Stimulated activated naive B cell treated with anti-CD40 and anti-IgM and Interleukin-4, amounts not matched to agents 10 μg/mL and 1 μg/mL and 100 μg/mL, for 72 hours (primary cell): ENCODE measurements around the gene CNKSR2.

Experiments used
- ATAC-seq, 2 donors: fragments of 150-1000 bp; cut with Tn5 transposase; replicated peaks; 2 replicates each; pipeline ENCODE4 v1.10.0; 2021; ENCODE audit warnings: moderate library complexity in 1 of 2
- DNase-seq: peaks from one replicate; pipeline ENCODE4 v3.0.0; 2021
- H3K27ac Mint-ChIP-seq: one replicate; pipeline ENCODE4 v1.8.0; 2022; ENCODE audit warnings: mild to moderate bottlenecking, mixed read lengths
- H3K27me3 Mint-ChIP-seq, 2 donors: one replicate each; pipeline ENCODE4 v1.8.0; 2022; ENCODE audit warnings: mixed read lengths in 2 of 2
- H3K36me3 Mint-ChIP-seq, 2 donors: one replicate each; pipeline ENCODE4 v1.8.0; 2022; ENCODE audit warnings: mixed read lengths in 2 of 2, mild to moderate bottlenecking in 1 of 2
- H3K4me1 Mint-ChIP-seq, 2 donors: one replicate each; pipeline ENCODE4 v1.8.0; 2022; ENCODE audit warnings: mixed read lengths in 2 of 2, mild to moderate bottlenecking in 1 of 2
- H3K4me3 Mint-ChIP-seq, 2 donors: one replicate each; pipeline ENCODE4 v1.8.0; 2022; ENCODE audit warnings: mild to moderate bottlenecking in 2 of 2, mixed read lengths in 2 of 2, moderate library complexity in 1 of 2
- H3K9me3 Mint-ChIP-seq, 2 donors: one replicate each; pipeline ENCODE4 v1.8.0; 2022; ENCODE audit warnings: mixed read lengths in 2 of 2, mild to moderate bottlenecking in 1 of 2

CNKSR2 gene

DNA sequence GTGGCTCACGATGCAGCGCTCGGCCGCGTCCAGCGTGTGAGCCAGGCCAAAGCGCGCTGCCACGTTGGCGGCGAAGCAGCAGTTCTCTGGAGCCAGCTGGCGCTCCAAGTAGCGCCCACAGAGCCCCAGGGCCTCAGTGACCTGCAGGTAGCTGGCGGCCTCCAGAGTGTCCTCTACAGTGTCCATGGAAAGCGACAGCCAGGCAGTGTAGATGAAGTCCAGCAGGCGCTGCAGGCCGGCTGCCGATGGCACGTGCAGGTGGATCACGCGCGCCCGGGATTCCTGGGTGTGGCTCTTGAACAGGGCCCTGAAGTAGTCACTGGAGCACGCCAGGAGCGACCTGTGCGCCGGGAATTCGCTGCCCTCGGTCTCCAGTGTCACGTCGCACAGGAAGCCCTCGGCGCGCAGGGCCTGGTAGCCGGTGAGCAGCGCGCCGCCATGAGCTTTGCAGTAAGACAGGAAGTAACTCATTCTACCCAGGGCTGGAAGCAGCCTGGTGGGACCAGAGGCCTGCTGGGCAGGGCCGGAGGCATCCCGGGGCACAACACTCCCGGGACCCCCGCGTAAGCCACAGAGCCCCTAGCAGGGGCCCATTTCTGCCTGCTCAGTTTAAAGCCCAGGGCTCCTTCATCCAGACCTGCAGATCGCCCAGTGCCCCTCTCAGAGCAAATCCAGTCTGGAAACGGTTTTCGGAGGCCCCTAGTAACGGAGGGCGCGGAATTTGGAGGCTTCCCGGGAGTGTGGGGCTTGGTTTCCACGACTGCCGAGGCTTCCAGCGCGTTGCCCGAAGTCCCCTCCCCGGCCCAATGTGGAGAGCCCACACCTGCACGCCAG is 283.3 kb downstream of the CNKSR2 start:
- H3K9me3 Mint-ChIP-seq = peaks cover 0 to 3% of the 10 kb centered on the region in 2 donors
- peaks cover 7 to 11% of the 10 kb centered on the region in 2 donors for H3K4me1 Mint-ChIP-seq
- H3K27ac Mint-ChIP-seq = peak overlapping the region; percentile 67
- DNase-seq (no peak), ATAC-seq (no peak)
- peak overlapping the region; percentile 52 to 68 for H3K4me3 Mint-ChIP-seq
- peaks cover 3 to 4% of the 10 kb centered on the region in 2 donors for H3K36me3 Mint-ChIP-seq
- peaks cover 17 to 30% of the 10 kb centered on the region in 2 donors for H3K27me3 Mint-ChIP-seq

DNA sequence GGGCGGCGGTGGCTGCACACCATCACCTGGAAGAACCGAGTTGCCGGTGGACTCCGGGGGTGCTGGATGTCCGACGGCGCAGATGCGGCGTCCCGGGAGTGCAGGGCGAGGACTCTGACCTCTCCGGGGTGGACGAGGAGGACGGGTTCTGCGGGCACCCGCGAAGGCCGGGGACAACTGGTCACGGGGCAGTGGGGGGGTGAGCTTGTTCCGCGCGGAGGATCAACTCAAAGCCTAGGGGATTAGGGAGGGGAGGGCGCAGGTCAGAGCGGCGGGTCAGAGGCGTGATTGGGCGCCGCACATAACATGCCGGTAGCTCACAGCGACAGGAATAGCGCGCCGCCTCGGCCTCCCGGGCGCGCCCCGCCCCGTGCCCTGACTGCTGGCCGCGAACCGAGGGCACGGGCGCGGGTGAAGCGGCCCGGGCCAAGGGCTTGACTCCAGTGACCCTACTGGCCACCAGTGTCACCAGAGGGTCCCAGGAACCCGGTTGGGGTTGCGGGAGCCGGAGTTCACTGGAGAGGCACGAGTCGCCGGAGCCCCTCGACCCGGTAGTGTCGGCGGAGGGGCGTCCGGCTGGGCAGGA is 284.0 kb downstream of the CNKSR2 start, which contains the start of gene KLHL34:
TSS of gene KLHL34 (minus strand) at position 179 of the 586 bp plus-strand sequence. CDS start 542 bp downstream, outside the sequence.
- Mint-ChIP-seq H3K9me3 (peaks cover 0 to 3% of the 10 kb centered on the region in 2 donors), H3K27ac (peak within 1 kb of the TSS; percentile 67), H3K27me3 (peaks cover 20 to 30% of the 10 kb centered on the region in 2 donors), H3K4me3 (peak within 1 kb of the TSS; percentile 52 to 68), H3K36me3 (peaks cover 3 to 4% of the 10 kb centered on the region in 2 donors), H3K4me1 (peaks cover 7 to 11% of the 10 kb centered on the region in 2 donors)
- ATAC-seq (no peak), DNase-seq (no peak)

DNA sequence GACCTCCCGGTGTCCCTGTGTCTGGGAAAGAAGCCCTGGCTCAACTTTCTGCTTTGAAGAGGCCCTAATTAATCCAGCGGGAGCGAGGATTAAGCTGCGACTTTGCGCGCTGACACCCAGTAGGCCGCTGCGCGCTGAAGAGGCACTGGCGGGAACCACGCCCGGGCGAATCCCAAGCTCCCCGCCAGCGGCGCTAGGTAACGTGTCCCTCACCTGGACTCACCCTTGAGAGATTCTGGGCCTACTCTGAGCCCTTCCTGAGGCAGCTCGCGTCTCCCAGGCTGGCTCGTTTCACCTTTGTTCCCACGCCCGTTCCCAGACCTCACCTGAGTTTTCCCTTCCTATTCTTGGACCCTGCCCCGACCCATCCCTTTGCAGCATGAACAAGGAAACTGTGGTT is 284.5 kb downstream of the CNKSR2 start:
- Mint-ChIP-seq H3K4me1 (peaks cover 7 to 11% of the 10 kb centered on the region in 2 donors), H3K9me3 (peaks cover 0 to 3% of the 10 kb centered on the region in 2 donors), H3K27ac (no peak overlapping the region), H3K36me3 (peaks cover 3 to 4% of the 10 kb centered on the region in 2 donors), H3K27me3 (peaks cover 20 to 32% of the 10 kb centered on the region in 2 donors), H3K4me3 (peak overlapping the region; percentile 39 to 47)
- ATAC-seq = no peak
- no peak for DNase-seq

DNA sequence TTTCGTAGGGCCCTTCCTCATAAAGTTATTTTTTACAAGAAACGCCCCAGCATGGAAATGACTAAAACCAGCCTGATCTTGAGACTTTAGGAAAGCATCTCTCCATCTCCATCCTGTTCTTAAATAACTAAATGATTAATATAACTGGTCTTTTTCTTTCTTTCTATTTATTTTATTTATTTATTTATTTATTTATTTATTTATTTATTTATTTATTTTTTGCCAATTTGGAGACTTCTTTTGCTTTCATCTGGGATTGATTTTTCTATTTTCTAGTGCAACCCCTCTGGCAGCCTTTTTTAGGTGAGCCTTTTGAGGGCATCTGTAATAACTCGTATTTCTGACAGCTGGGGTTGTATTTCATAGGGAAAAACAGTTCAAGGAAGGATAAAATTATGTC is 285.1 kb downstream of the CNKSR2 start:
- Mint-ChIP-seq H3K4me1 (peaks cover 7 to 11% of the 10 kb centered on the region in 2 donors), H3K36me3 (peaks cover 3 to 4% of the 10 kb centered on the region in 2 donors), H3K27ac (no peak overlapping the region), H3K27me3 (peaks cover 20 to 36% of the 10 kb centered on the region in 2 donors), H3K9me3 (peaks cover 0 to 3% of the 10 kb centered on the region in 2 donors), H3K4me3 (no peak overlapping the region)
- ATAC-seq (no peak), DNase-seq (no peak)

DNA sequence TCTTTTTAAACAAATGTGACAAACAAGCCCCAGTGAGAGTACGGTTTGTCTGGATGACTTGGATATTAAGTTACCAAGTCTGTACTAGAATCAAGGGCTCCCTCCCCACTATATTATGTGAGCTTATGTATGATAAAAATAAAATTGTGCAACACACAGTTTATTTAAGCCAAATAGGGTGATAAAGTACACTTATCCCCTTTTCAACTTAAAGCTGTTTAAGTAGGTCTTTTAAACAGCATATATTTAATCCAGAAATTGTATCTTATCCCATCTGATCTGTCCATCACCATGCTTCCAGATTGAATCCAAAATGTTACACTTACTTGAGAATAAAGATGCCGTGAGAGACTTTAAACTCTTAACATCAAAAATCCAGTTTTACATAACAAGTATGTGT is 285.9 kb downstream of the CNKSR2 start:
- Mint-ChIP-seq H3K4me3 (no peak overlapping the region), H3K9me3 (peaks cover 0 to 3% of the 10 kb centered on the region in 2 donors), H3K4me1 (peaks cover 7 to 11% of the 10 kb centered on the region in 2 donors), H3K36me3 (peaks cover 3 to 4% of the 10 kb centered on the region in 2 donors), H3K27ac (no peak overlapping the region), H3K27me3 (peaks cover 24 to 43% of the 10 kb centered on the region in 2 donors)
- no peak for DNase-seq
- ATAC-seq = no peak

DNA sequence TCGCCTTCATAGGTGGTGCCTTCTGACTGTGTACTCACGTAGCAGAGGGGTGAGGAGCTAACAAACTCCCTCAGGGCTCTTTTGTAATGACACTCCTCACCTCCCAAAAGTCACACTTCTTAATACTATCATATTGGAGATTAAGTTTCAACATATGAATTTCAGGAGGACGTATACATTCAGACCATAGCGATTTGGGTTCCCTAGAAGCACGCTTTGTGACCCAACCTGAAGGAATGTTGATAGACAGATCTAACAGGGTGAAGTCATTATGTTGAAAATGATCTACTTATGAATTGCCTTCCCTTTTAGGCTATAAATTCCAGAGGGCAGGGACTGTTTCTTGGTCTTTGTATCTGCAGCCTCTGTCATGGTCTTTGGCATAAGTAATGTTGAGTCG is 287.1 kb downstream of the CNKSR2 start:
- Mint-ChIP-seq H3K27ac (no peak overlapping the region), H3K4me3 (no peak overlapping the region), H3K36me3 (no peaks in the 10 kb centered on the region), H3K27me3 (peaks cover 28 to 43% of the 10 kb centered on the region in 2 donors), H3K4me1 (peaks cover 2 to 3% of the 10 kb centered on the region in 2 donors), H3K9me3 (peaks cover 0 to 3% of the 10 kb centered on the region in 2 donors)
- no peak for DNase-seq
- ATAC-seq = no peak

DNA sequence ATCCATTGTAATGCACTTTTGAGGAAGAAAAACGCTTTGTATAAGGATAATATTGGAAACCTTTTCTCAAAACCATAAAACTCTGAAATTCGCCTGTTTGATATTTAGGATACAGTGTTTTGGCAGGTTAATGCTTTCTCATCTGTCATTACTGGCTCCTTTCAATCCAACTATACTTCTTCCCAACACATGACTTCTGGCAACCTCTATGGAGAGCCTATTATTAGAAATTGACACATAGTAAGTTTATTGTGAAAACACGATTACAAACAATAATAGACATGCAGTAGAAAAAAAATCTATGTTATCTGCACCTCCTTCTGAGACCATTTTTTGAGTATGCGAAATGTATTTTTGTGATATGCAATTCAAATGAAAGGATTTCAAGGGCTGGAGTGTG is 288.5 kb downstream of the CNKSR2 start:
- H3K4me3 Mint-ChIP-seq = no peak overlapping the region
- H3K9me3 Mint-ChIP-seq = no peaks in the 10 kb centered on the region
- DNase-seq = no peak
- no peak overlapping the region for H3K27ac Mint-ChIP-seq
- H3K27me3 Mint-ChIP-seq = peaks cover 24 to 38% of the 10 kb centered on the region in 2 donors
- H3K36me3 Mint-ChIP-seq = no peaks in the 10 kb centered on the region
- ATAC-seq = no peak
- H3K4me1 Mint-ChIP-seq = no peaks in the 10 kb centered on the region

DNA sequence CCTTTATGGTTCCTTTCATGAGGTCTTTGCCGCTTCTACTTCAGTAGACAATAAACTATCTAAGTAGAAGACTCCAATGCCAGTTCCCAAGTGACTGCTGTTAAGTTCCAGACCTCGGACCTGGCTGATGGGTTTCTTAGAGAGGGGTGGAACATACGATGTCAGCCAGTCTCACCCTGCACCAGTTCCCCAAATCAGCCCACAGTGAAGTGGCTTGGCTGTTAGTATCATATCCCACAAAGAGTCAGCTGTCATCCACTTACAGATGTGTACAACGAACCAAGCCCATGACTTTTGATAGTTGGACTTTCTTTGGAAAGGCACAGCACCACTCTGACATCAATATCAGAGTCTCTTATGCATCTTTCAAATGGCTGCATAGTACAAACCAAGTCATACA is 292.0 kb downstream of the CNKSR2 start:
- Mint-ChIP-seq H3K27me3 (peaks cover 18 to 38% of the 10 kb centered on the region in 2 donors), H3K9me3 (peaks cover 0 to 5% of the 10 kb centered on the region in 2 donors), H3K4me1 (no peaks in the 10 kb centered on the region), H3K4me3 (no peak overlapping the region), H3K27ac (no peak overlapping the region), H3K36me3 (no peaks in the 10 kb centered on the region)
- DNase-seq = no peak
- ATAC-seq = no peak

DNA sequence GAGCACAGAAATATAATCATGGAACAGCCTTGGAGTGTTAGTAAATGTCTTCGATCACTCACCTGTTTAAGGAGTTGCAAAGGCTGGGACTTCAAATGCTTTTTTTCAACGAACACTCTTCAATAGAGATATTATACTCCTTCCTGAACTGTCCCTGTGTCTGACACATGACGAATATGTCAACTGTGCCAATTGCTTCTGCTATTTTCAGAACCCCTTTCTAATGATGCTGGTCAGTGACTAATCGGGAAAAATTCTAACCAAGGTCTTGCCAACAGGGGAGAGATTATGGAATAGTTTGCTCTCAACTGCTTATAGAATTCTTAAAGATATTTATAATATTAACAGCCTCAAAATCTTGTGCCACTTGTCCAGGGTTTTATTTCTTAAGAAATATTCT is 292.5 kb downstream of the CNKSR2 start:
- no peak overlapping the region for H3K27ac Mint-ChIP-seq
- peaks cover 17 to 36% of the 10 kb centered on the region in 2 donors for H3K27me3 Mint-ChIP-seq
- H3K4me1 Mint-ChIP-seq = no peaks in the 10 kb centered on the region
- H3K9me3 Mint-ChIP-seq = peaks cover 0 to 5% of the 10 kb centered on the region in 2 donors
- H3K36me3 Mint-ChIP-seq = no peaks in the 10 kb centered on the region
- no peak overlapping the region for H3K4me3 Mint-ChIP-seq
- DNase-seq = no peak
- no peak for ATAC-seq

DNA sequence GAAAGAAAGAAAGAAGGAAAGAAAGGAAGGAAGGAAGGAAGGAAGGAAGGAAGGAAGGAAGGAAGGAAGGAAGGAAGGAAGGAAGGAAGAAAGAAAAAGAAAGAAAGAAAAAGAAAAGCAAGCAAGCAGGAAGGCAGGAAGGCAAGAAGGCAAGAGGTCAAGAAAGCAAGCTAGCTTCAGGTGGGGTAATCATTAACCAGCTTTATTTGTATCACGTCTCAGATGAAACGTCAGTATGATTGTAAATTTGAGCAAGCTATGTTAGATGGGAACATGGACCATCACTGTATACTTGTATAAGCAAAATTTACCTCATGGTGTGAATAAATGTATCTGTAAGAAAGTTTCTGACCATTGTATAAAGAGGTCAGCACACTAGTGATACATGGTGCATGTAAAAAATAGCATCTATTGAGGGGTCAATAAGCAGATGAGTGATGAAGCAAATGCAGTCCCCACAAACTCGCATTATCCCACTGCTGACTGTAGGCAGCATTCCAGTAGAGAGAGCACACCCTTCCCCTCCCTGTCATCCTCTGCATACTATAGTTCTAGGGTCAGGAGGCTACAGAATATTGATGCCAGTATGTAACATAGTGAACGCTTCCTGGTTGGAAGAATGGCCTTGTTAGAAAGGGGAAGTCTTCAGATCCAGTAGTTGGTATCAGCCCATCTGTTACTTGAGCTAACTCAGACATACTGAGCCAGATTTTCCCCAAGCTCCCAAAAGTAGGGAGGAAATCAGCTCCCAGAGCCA is 300.4 kb downstream of the CNKSR2 start:
- H3K4me3 Mint-ChIP-seq = no peak overlapping the region
- no peaks in the 10 kb centered on the region for H3K9me3 Mint-ChIP-seq
- DNase-seq (no peak), ATAC-seq (no peak)
- no peaks in the 10 kb centered on the region for H3K36me3 Mint-ChIP-seq
- H3K27ac Mint-ChIP-seq = no peak overlapping the region
- peaks cover 14 to 15% of the 10 kb centered on the region in 2 donors for H3K27me3 Mint-ChIP-seq
- H3K4me1 Mint-ChIP-seq = peaks cover 0 to 4% of the 10 kb centered on the region in 2 donors

DNA sequence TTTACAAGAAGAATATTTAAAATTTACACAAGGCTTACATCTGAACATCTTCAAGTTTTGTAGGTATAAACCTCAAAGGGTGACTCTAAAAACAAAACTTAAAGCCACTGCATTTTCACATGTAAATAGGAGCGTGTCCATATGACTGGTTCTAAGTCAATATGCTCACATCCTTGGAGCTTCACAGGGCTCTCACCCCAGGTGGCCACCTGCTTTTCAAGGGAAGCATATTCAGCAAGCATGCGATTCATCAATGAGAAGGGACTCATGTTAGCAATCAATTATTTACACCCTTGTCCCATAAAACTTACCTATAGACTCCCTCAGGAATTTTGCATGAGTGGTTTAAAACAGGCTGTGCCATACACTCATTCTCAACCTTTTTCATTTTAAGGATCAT is 301.7 kb downstream of the CNKSR2 start:
- no peaks in the 10 kb centered on the region for H3K36me3 Mint-ChIP-seq
- DNase-seq = no peak
- H3K4me3 Mint-ChIP-seq = no peak overlapping the region
- ATAC-seq = no peak
- no peak overlapping the region for H3K27ac Mint-ChIP-seq
- no peaks in the 10 kb centered on the region for H3K9me3 Mint-ChIP-seq
- H3K27me3 Mint-ChIP-seq = peaks cover 14 to 15% of the 10 kb centered on the region in 2 donors
- H3K4me1 Mint-ChIP-seq = peaks cover 0 to 4% of the 10 kb centered on the region in 2 donors

DNA sequence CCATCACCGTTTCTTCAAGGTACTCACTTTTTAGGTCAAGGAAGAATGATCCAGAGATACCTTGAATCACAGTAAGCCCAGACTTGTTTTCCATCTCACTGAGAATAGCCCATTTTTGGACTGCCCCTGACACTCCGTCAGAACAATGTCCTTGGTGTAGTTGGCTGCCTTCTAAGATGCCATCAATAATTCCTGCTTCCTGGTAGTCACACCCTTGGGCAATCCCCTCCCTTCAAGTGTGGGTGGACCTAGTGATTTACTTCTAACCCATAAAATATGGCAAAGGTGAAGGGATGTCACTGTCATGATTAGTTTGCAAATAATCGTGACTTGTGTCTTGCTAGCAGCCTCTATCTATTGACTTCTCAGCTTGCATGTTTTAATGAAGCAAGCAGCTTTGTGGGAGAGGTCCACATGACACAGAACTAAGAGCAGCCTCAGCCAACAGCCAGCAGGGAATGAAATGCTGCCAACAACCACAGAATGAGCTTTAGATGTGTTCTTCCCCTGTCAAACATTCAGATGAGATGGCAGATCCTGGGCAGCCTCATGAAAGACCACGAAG is 303.9 kb downstream of the CNKSR2 start:
- H3K36me3 Mint-ChIP-seq = no peaks in the 10 kb centered on the region
- H3K27me3 Mint-ChIP-seq = peaks cover 11% of the 10 kb centered on the region in 2 donors
- ATAC-seq (no peak), DNase-seq (no peak)
- no peak overlapping the region for H3K4me3 Mint-ChIP-seq
- H3K9me3 Mint-ChIP-seq = no peaks in the 10 kb centered on the region
- H3K4me1 Mint-ChIP-seq = peaks cover 0 to 4% of the 10 kb centered on the region in 2 donors
- no peak overlapping the region for H3K27ac Mint-ChIP-seq

DNA sequence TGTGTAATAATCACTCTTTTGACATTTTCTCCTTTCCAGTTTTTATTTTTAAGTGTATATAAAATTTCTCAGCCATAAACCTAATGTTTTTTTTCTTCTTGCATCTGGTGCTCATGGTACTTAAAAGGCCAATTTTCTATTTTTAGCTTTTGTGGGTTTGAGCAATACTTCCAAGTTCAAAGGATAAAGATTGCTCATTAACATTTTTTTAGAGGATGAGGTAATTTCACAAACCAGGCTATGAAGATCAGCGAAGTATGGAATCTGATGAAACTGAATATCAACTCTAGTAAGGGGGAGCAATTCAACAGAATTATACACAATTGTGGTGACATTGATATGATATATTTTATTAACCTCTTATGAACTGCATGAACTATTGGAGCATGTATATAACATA is 309.7 kb downstream of the CNKSR2 start:
- DNase-seq = no peak
- Mint-ChIP-seq H3K4me1 (no peaks in the 10 kb centered on the region), H3K9me3 (peaks cover 0 to 4% of the 10 kb centered on the region in 2 donors), H3K36me3 (no peaks in the 10 kb centered on the region), H3K27me3 (peaks cover 13 to 17% of the 10 kb centered on the region in 2 donors), H3K4me3 (no peak overlapping the region), H3K27ac (no peak overlapping the region)
- ATAC-seq = no peak

DNA sequence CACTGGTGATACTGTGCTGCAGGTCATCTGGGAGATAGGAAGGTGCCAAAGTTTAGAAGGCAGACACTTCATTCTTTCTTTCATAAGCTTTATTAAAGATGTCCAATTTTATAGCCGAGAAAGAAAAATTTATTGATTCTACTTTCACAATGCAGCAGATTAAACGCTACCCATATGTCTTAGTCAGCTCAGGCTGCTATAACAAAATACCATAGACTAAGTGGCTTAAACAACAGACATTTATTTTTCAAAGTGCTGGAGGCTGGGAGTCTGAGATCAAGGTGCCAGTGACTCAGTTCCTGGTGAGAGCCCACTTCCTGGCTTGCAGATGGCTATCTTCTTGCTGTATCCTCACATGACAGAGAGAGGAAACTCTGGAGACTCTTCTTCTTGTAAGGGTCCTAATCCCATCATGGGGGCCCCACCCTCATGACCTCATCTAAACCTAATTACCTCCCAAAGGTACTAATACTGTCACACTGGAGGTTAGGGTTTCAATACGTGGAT is 317.3 kb downstream of the CNKSR2 start:
- H3K36me3 Mint-ChIP-seq = no peaks in the 10 kb centered on the region
- H3K9me3 Mint-ChIP-seq = peaks cover 0 to 4% of the 10 kb centered on the region in 2 donors
- DNase-seq = no peak
- H3K4me3 Mint-ChIP-seq = no peak overlapping the region
- H3K27ac Mint-ChIP-seq = no peak overlapping the region
- no peak for ATAC-seq
- peaks cover 0 to 9% of the 10 kb centered on the region in 2 donors for H3K27me3 Mint-ChIP-seq
- H3K4me1 Mint-ChIP-seq = no peaks in the 10 kb centered on the region
